Heart left ventricle (tissue), 13 donors: ENCODE measurements around the gene DCLK1.

Experiments
- CTCF ChIP-seq, 12 donors: fragments of 200-600 bp; sonication (generic) in 4 of 12; IDR thresholded peaks; one replicate each; pipeline versions ENCODE4 v1.5.0 to v1.8.0; 2018 to 2022; ENCODE audit warnings: antibody characterized with exemption in 12 of 12, mild to moderate bottlenecking in 5 of 12
- POLR2A ChIP-seq, 2 donors: fragments of 450-650 bp; IDR thresholded peaks; one replicate each; pipeline ENCODE4 v1.6.1; 2017; ENCODE audit warnings: antibody characterized with exemption in 2 of 2, mild to moderate bottlenecking in 2 of 2, moderate library complexity in 2 of 2
- donor health status: ischemic (EF 13 %, LVEDD 7.1; RV severe dilation, severe dysfunction).
- donor health status: DM: no; HTN: yes; CAD: no.
- donor health status: DM: no; HTN: no; CAD: no.
- donor health status: ischemic (EF 25% LVEDD 6.9; RV normal size, moderate dysfunction).
- donor health status: ischemic (EF 25% LVEDD 5.7; RV mildly dilated, moderate dysfunction).
- donor health status: ischemic (EF 35%, LVEDD 5.7; RV mildly dilated, moderate dysfunction).
- donor health status: nonischemic (EF 11% LVEDD 7.7; RV severe dilation, severe dysfunction).
- donor health status: DM: yes; HTN: yes; CAD: no.
- donor health status: PGD.
- donor health status: ischemic (EF 29% LVEDD 5.4; RV normal size, mild dysfunction).
- donor health status: nonischemic (EF 23%, LVEDD 6.1; RV moderate dilation, normal function).

GRCh38 chr13:35770756-35771297 is 360.4 kb downstream of the DCLK1 start:
- TF ChIP-seq CTCF (IDR thresholded peaks at IDR 0.05) (no peak), POLR2A (IDR thresholded peaks at IDR 0.05) (no peak)
